Measurements from ENCODE around the gene SAMHD1.

GRCh38 chr20:36849333-36850065, 102.0 kb downstream of the SAMHD1 start:
- TF ChIP-seq TAF1 (conservative IDR thresholded peaks at IDR 0.05) (no peak), CTCF (IDR thresholded peaks at IDR 0.05; ENCODE audit: low read depth, low read length, missing input control) (no peak), REST (IDR thresholded peaks at IDR 0.05) (no peak)
